Cardiac muscle cell (in vitro differentiated cells and primary cell): Measurements from ENCODE around the gene OLIG3. TPM values are rescaled to one million over a fixed set of nuclear protein-coding genes. Genes with fewer than 3 reads are reported as not detected.

Experiments used
- DNase-seq, 2 donors: peaks; one replicate each; pipeline versions ENCODE4 v3.0.0 to v3.0.0-alpha.2; 2010 to 2017; ENCODE audit warnings: low read depth in 1 of 2, low spot score in 1 of 2
- H3K27ac ChIP-seq: fragments of 200-600 bp; sonication (generic); 2 replicates; pipeline ENCODE4 v1.5.1; 2016
- H3K27me3 ChIP-seq: fragments of 200-600 bp; sonication (generic); 2 replicates; pipeline ENCODE4 v1.6.0; 2016; ENCODE audit warnings: control low read depth
- H3K36me3 ChIP-seq: fragments of 200-600 bp; sonication (generic); 2 replicates; pipeline ENCODE4 v1.5.1; 2016; ENCODE audit warnings: control low read depth
- H3K4me1 ChIP-seq: fragments of 200-600 bp; sonication (generic); 2 replicates; pipeline ENCODE4 v1.8.1; 2017; ENCODE audit warnings: low read depth, mild to moderate bottlenecking, mixed run types
- H3K4me3 ChIP-seq: fragments of 200-600 bp; sonication (generic); 2 replicates; pipeline ENCODE4 v1.5.1; 2016; ENCODE audit warnings: mild to moderate bottlenecking
- H3K9me3 ChIP-seq: fragments of 200-600 bp; sonication (generic); 2 replicates; pipeline ENCODE4 v1.5.1; 2017; ENCODE audit warnings: low read depth, mild to moderate bottlenecking, control low read depth
- CTCF ChIP-seq: IDR thresholded peaks from 2 replicates; pipeline ENCODE4 v1.5.1; 2012; ENCODE audit warnings: low read depth, mild to moderate bottlenecking, low read length
- polyA plus RNA-seq: library from polyadenylated mRNA; unstranded; fragments of >200 nt; fragmentation: Nextera tagmentation; extraction: Ambion mirVana; gene quantifications from 2 replicates; pipeline ENCODE4 v1.2.1, GENCODE V29; 2016
- total RNA-seq: library from RNA; depleted of rRNA; stranded (reverse); fragments of >200 nt; gene quantifications from 2 replicates; pipeline ENCODE4 v1.2.3, GENCODE V29; 2016

Gene OLIG3
- total and polyA plus RNA-seq, 2 experiments from 2014 or later = not detected

- Histone ChIP-seq H3K27me3 (peaks cover 100% of the 10 kb centered on the region), H3K27ac (no peak overlapping the region), H3K36me3 (no peaks in the 10 kb centered on the region), H3K9me3 (no peaks in the 10 kb centered on the region), H3K4me1 (no peaks in the 10 kb centered on the region), H3K4me3 (no peak overlapping the region)
- DNase-seq = no peak
- TF ChIP-seq CTCF = no peak
These were observed 4.4 kb upstream of the OLIG3 start for GRCh38 chr6:137498481-137499190.

GRCh38 chr6:137497721-137498463 lies 3.7 kb upstream of the OLIG3 start:
- H3K36me3 ChIP-seq = no peaks in the 10 kb centered on the region
- H3K27ac ChIP-seq = no peak overlapping the region
- H3K9me3 ChIP-seq = no peaks in the 10 kb centered on the region
- H3K4me1 ChIP-seq = no peaks in the 10 kb centered on the region
- TF ChIP-seq CTCF = no peak
- DNase-seq = peak in 1 of 2 donors; percentile 35
- H3K4me3 ChIP-seq = peak overlapping the region; percentile 14
- H3K27me3 ChIP-seq = peaks cover 100% of the 10 kb centered on the region

GRCh38 chr6:137496909-137497720 lies 2.9 kb upstream of the OLIG3 start:
- no peaks in the 10 kb centered on the region for H3K9me3 ChIP-seq
- TF ChIP-seq CTCF = no peak
- DNase-seq = no peak
- no peak overlapping the region for H3K27ac ChIP-seq
- peaks cover 100% of the 10 kb centered on the region for H3K27me3 ChIP-seq
- H3K4me3 ChIP-seq = peak overlapping the region; percentile 14
- no peaks in the 10 kb centered on the region for H3K4me1 ChIP-seq
- H3K36me3 ChIP-seq = no peaks in the 10 kb centered on the region

GRCh38 chr6:137496368-137496767 lies 2.2 kb upstream of the OLIG3 start:
- no peaks in the 10 kb centered on the region for H3K36me3 ChIP-seq
- DNase-seq = no peak
- TF ChIP-seq CTCF = no peak
- no peak overlapping the region for H3K4me3 ChIP-seq
- peaks cover 100% of the 10 kb centered on the region for H3K27me3 ChIP-seq
- H3K4me1 ChIP-seq = no peaks in the 10 kb centered on the region
- H3K27ac ChIP-seq = no peak overlapping the region
- no peaks in the 10 kb centered on the region for H3K9me3 ChIP-seq

DNA sequence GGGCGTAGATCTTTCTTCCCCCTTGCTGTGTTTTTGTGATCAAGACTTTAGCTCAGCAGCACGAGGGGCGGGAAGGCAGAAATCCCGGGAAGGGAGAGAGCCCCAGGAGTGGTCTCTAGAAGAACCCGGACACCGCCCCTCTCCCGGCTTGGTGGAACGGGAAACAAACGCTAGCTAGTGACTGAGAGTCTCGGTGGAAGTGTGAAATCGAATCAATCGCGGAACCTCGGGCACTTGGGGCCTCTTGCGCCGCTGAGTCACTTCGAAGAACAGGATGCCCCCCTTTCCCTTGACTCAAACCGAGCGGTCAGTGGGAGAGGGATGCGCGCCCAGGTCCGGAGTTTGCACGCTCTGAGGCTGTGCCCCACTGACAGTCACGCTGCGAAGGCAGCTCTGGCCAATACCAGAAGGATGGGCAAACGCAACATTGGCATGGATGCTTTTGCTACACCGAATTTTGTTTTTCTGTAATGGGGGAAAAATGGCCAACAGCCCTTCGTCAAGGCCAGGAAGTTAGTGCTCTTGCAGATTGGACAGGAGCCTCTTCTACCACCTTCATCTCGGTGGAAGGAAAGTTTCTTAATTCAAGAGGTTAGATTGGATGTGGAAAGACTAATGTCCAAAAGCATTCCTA lies 1.6 kb upstream of the OLIG3 start:
- Histone ChIP-seq H3K4me1 (no peaks in the 10 kb centered on the region), H3K27ac (no peak overlapping the region), H3K36me3 (no peaks in the 10 kb centered on the region), H3K9me3 (no peaks in the 10 kb centered on the region), H3K4me3 (no peak overlapping the region), H3K27me3 (peaks cover 100% of the 10 kb centered on the region)
- TF ChIP-seq CTCF = no peak
- DNase-seq = no peak
